Activated CD8-positive, alpha-beta memory T cell treated with anti-CD3 and anti-CD28 coated beads, Interleukin-2, amount 50 U/mL, for 1 hour (primary cell): ENCODE data around the gene SERPIND1.
"Not testable (repeated sequence)": the region's sequence is repeated elsewhere in the genome, so short reads cannot be mapped to it uniquely, and the experiment has no call there.

Experiments used
- DNase-seq: peaks from one replicate; pipeline ENCODE4 v3.0.0-alpha.2; 2020; ENCODE audit errors: extremely low read depth

The SERPIND1 gene

GRCh38 chr22:20773793-20774212 lies at the start of gene SERPIND1:
Gene SERPIND1, plus strand, starts transcription at chr22:20774113. Its CDS starts 5,200 bp downstream, at chr22:20779313.
- no peak for DNase-seq

DNA sequence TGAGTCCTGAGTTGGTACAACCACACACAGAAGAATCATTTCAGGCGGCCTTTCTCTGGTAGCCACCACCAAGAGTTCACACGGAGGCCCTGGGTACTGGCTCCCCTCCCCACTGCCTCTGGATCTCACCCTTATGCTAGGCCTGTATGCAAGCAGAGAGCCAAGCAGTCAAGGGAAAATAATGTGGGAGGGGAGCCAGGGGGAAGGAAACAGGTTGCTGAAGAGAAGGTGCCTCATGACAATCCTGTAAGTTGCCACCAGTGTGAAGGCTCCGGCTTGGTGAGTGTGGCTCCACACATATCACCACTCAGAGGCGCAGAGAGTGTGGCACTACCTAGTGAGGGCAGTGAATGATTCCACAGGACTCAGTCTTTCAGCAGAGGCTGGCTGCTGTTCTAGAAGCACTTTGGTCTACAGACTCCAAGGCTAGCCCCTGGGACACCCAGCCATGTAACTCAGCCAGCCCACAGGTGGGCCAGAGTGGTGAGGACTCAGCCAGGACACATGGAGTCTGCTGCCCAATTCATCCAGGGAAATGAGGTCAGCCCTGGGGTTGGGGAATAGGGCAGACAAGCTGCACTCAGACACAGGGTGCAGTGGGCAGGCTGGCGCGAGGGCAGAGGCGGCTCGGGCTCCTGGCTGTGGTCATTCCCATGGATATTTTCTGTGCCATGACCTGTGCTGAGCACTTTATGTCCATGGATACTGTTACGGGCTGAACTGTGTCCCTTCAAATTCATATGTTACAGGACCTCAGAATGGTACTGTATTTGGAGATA lies 49.0 kb upstream of the SERPIND1 start:
- no peak for DNase-seq

DNA sequence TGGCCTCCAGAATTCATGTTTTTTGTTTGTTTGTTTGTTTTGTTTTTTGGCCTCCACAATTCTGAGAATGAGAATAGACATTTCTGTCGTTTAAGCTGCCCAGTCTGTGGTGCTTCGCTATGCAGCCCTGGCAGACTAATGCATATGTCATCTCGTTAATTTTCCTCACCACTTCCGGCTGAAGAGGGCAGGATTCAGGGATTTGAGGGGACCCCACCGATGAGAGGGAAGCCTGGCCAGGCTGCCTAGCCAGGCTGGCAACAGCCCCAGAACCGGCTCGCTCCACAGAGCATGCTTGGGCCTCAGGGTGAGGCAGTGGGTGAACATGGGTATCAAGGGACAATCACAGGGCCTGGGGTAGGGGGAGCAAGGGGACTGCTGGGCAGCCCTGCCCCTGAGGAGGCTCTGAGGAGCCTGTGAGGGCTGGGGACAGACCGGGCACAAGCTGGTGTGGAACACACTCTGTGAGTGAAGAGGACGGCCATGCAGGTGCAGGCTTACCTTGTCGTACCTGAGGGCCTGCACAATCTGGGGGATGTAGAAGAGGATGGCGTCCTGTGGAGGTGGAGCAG lies 47.8 kb upstream of the SERPIND1 start:
- DNase-seq, result no peak

GRCh38 chr22:20727118-20728015 lies 46.5 kb upstream of the SERPIND1 start:
- no peak for DNase-seq

- no peak for DNase-seq
Measured at GRCh38 chr22:20728523-20729190, 45.3 kb upstream of the SERPIND1 start.

- DNase-seq, result no peak
Measured at GRCh38 chr22:20729194-20729593, 44.7 kb upstream of the SERPIND1 start.

- not testable (repeated sequence) for DNase-seq
Measured at GRCh38 chr22:20732431-20732830, 41.5 kb upstream of the SERPIND1 start.

DNA sequence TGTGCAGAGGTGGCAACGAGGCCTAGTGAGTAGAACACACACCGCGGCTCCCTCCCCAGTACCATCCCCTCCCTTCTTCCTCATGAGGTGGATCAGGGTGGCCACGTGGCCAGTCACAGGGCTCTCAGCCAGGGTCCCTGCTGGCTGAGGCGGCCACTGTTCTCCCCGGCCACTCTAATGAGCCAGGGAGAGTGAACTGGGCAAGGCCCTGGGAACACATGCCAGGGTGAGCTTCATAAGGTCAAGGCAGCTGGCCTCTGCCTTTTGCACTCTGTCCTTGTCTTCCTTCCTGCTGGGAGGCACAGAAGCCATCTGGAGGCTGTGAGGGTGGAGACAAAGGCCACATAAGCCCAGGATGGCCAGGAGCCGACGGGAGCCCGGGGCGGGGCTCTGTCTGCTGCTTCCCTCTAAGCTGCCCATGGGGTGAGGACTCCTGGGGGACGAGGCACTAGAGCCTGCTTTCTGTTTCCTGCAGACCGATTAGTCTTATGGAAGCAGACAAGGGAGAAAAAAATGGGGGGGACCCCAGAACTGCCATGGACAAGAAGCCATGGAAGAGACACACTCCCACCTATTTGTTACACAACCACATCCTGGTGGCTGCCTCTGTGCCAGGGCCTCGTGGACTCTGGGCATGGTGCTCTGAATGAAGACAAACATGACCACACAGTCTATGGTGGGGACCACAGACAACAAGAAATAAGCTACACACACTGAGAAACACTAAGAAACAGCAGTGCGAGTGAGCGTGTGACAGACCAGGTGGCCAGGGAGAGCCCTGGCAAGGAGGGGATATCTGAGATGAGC lies 38.4 kb upstream of the SERPIND1 start:
- not testable (repeated sequence) for DNase-seq

GRCh38 chr22:20736891-20737290 lies 37.0 kb upstream of the SERPIND1 start:
- not testable (repeated sequence) for DNase-seq

GRCh38 chr22:20738394-20739089 lies 35.4 kb upstream of the SERPIND1 start:
- no peak for DNase-seq

- no peak for DNase-seq
Measured at GRCh38 chr22:20740222-20740951, 33.5 kb upstream of the SERPIND1 start.

GRCh38 chr22:20741008-20741633 lies 32.8 kb upstream of the SERPIND1 start:
- DNase-seq, result no peak

- no peak for DNase-seq
Measured at GRCh38 chr22:20741634-20742581, 32.0 kb upstream of the SERPIND1 start.

DNA sequence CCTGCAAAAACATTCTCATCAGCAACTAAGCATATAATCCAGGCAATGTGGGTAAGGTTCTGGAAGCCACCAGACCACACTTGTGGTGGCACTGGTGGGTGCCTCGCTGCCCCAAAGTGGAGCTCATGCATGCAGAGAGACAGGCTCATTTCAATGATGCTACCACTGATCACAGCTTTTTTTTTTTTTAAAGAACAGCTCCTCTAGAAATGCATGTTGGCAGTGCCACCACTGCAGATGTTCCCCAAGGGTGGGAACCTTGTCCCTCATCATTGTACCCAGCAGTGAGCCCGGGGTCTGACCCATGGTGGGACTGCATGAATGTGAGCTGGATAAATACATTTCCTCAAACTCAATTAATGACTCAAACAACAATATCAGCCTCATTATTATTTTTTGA lies 31.1 kb upstream of the SERPIND1 start:
- DNase-seq, result no peak

DNA sequence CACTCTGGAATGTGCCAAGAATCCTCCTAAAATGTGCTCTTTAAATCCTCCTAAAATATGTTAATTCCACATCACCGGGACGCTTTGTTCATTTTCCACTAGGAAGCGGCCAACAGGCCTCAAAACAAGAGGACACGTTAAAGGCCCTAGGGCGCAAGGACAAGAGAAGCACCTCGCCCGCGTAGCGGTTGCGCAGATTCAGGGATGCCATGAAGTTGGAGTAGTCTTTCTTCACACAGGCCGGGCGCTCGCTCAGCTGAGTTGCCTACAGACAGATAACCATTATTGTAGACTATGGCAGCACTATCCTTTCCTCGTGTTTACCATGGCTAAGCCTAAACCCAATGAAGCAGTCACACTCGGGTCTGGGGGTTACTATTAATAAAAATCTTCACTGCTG lies 29.5 kb upstream of the SERPIND1 start:
- DNase-seq, result no peak

- DNase-seq, result no peak
Measured at GRCh38 chr22:20745119-20745518, 28.8 kb upstream of the SERPIND1 start.

GRCh38 chr22:20746431-20747189 lies 27.3 kb upstream of the SERPIND1 start:
- no peak for DNase-seq
